HG03378 (cell line): ENCODE results near the gene NET1.

Experiments used
- ATAC-seq: cut with Tn5 transposase; IDR thresholded peaks from one replicate; pipeline ENCODE4 v1.9.1; 2021; ENCODE audit warnings: mild to moderate bottlenecking, moderate library complexity; ENCODE audit not compliant: unreplicated experiment

Gene NET1

DNA sequence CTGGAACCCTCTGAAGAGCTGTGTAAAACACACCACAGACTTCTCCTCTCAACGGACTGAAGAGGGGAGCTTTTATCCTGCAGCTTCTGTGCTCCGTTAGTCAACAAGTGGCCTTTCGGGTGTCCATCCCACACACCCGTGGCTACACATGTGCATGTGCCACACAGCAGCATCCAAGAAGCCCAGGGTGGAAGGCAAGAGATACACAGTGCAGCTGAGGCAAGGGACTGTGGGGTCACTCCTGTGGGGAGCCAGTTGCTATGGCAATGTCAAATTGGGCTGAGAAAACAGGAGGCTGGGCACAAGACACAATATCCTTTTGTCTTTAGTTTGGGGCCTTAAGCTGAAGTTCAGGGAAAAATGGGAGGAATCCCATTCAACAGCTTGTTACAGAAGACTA, 28.7 kb downstream of the NET1 start:
- no peak for ATAC-seq

DNA sequence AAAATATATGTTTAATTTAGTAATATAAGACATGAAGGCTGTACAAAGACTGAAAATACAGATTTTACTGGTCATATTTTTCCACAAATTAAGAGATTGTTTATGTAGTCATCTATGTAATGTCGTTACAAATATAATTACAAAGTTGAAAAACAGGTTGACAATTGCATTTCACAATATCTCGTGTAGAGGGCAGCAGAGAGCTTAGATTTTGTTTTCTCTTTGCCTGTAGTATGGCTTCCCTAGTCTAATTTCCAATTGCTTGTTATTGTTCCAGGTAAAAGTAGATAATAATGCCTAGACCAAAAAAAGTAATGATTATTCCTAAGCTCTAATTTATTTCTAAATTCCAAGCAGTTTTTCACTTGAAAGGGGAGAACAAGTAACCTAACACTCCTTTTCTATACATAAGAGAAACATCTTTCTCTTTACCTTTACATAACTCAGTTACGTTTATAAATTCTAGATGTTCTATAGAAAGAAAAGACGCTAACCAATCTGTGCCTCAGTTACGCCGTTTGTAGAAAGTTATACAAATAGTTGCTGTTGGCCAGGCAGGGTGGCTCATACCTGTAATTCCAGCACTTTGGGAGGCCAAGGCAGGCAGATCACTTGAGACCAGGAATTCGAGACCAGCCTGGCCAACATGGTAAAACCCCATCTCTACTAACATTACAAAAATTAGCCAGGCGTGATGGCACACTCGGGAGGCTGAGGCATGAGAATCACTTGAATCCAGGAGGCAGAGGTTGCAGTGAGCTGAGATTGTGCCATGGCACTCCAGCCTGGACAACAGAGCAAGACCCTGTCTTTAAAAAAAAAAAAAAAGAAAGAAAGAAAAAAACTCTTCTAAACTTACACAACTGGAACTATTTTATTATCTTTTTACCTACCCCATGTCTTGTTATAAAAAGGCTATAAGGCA, 30.0 kb downstream of the NET1 start:
- ATAC-seq, result no peak

DNA sequence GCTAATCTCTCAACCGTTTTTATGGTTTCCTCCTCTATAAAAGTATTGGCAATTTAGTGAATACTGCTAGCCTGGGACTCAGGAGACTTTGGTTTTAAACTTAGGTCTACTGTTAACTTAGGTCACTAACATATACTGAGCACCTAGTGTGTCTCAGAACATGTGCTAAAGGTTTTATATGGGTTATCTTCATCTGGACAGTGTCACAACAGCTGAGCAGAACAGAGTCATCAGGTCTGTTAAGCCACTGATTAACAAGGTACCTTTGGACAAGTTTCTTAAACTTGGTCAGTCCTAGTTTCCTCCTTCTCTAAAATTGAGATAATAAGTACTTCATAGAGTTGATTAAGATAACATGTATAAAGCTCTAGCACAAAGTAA, 30.6 kb downstream of the NET1 start:
- peak; percentile 33 for ATAC-seq

DNA sequence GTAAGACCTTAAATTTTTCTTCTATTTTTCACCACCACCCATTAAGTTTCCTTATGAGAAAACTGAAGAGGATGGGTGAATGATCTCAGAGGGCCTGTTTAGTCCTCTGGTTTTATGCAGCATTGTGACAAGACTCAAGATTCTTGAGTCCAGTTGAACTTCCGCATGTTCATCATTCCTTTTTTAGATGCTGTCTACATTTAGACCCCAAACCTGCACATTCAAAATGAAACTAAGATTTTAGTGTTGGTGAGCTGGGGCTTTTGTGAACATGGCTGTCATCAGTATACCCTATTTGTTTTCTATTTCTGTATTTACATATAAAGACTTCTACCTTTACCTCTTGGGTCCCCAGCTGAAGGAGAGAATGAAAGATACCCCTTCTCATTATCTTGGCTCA, 31.1 kb downstream of the NET1 start:
- peak; percentile 84 for ATAC-seq

DNA sequence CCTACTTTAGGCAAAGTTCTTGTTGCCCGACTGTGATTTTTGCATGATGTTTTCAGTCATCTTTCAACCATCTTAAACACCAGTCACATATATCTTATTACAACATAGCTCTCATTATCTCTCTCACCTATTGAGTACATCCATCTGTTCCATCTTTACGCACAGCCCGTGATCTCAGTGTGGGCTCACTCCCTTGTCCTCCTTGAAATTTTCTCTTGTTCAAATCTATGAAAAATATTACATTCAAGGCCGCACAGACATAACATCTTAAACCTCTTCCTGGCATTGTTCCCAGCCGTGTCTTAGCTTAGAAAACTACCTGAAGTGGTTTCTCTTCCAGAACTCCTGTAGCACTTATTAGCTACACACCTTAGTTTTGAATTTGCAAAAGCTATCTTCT, 32.6 kb downstream of the NET1 start:
- no peak for ATAC-seq

DNA sequence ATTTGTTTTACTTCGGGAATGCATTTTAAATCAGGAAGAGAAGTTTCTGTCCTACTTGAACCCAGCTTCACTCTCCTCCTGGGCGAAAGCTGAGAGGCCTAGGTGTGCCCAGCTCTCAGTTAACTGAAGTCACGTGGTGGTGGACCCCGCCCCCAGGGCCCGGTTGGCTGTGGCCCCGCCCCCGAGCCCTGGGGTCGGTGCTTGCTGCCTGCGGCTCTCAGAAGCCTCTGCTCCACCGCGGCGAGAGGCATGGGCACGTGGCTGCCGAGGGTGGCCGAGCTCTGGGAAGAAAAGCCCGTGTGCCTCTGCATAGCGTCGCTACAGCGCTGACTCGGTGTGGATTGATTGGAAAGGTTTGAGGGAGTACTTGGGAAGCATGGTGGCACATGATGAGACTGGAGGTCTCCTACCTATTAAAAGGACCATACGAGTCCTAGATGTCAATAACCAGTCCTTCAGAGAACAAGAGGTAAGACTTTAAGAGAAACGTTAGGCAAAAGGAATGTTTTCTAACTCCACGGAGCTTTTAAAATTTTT, 34.1 kb downstream of the NET1 start:
- no peak for ATAC-seq

DNA sequence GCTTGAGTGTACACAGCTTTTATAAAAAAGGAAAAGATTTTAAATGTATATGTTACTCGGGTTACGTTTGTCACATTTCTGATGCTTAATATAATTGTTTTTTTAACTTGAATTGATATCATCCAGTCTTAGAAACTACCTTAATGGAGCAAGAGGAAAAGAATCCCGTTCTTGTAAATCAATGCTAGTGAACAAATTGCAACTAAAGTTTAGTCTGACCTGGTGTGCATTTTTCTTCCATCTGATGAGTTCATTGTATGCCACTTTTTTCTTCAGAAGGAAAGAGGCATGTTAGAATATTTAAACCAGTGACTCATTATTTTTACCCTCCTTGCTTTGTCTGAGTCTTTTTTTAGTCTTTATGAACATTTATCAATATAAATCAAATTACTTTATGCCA, 34.7 kb downstream of the NET1 start:
- no peak for ATAC-seq

DNA sequence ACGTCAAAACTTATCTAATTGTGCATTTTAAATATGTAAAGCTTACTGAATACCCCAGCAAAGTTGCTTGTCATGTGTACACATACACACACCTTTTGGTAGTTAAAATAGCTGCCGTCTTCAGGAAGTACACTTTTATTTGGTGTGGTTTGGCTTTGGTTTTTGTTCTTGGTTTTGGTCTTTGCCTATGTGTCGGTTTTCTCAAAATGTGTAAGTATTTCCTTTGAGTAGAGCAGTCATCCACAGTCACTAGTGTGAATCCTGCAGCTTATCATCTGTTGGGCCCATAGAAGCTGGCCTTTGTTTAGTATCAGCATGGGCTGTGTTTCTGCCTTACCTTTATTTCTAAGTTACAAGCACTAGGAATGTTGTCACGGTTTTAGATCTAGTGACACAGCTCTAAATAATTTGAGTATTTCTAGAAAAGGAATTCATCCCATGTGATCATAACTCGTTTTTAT, 35.3 kb downstream of the NET1 start:
- ATAC-seq, result peak; percentile 51

DNA sequence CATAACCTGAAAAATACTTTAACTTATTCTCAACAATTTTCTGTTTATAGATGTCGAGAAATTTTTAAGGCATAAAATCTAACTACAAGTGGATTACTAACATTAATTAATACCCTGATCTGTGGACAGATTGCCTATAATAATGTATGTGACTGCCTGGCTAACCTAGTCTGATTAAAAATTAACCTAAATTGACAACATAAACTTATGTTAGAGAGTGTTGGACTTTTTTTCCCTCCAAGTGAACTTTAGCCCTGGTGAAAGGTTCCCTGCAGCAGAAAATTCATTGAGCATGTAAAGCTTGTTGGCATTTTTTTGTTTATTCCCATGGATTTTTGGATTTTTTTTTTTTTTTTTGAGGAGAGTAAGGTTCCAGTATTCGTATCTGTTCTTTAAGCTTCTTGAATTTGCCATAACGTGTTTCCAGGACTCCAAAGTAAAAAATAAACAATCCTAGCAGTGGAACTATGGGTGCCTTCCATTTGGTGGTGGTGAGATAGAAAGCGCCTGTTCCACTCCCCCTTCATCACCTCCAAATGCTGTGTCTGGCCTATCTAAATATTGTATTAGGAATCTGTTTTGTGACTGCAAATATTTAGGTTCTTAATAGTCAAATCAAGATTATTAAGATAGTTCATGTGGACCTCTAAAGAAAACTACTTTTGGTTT, 36.1 kb downstream of the NET1 start:
- no peak for ATAC-seq

DNA sequence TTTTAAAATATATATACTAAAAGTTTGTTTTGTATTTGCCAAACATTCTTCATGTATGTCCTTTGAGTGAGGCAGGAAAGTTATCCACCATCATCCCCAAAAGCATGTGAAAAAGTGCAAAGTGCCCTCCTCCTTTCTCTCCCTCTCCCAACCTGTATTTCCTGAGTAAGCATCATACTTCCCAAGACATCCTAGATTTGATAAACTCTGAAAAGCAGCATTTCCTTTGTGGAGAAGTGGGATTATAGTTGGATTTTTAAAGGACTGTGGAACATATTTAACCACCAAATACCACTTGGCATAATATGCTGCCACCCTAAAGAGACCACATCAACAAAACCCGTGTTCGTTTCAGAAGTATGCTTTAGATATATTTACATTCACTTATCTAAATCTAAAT, 36.9 kb downstream of the NET1 start:
- no peak for ATAC-seq

DNA sequence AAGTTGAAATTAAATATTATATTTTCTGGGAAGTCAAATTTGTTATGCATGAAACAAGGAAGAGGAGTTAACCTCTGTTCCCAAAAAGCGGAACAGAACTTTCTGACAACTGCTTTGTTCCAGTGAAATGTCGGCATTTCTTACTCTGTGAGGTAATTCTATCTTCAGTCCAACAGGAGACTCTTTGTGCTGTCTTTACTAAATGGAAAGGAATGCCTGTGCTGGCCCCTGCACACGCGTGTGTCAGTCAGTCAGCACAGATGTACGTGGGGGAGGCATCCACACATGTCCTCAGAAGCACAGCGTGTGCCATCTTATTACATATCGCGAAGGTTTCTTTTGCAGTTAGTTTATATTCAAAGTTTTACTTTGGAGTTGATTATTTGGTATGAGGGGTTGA, 37.5 kb downstream of the NET1 start:
- ATAC-seq, result no peak

DNA sequence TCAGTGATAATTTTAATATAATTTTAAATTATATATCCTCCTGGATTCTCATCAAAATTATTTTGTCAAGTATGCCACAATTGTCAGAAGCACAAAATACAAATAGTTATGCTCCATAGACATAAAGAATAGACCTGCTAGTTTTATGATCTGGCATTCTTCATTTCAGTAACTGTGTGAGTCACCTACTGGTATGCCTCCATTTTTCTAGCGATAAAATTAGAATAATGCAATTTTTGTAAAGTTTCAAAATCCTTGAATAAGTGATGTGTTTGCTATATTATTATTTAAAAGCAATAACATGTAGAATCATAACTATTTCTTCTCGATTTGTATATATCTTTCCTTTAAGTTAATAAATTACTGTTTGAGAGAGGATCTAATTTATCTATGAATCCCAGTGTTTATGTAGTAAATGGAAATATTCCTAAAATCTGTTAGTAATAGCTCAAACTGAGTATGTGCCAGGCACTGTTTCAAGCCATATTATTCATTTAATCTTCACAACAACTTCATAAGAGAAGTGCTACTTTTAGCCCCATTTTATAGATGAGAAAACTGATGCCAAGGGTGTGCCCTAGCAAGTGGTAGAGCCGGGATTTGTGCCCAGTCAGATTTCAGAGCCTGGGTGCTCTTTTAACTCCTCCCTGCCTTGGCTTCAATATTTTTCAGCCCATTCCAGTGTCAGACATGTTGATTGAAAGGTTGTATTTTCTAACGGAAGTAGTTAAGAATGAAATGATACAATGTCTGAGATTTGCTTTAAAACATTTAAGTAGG, 38.4 kb downstream of the NET1 start:
- no peak for ATAC-seq

DNA sequence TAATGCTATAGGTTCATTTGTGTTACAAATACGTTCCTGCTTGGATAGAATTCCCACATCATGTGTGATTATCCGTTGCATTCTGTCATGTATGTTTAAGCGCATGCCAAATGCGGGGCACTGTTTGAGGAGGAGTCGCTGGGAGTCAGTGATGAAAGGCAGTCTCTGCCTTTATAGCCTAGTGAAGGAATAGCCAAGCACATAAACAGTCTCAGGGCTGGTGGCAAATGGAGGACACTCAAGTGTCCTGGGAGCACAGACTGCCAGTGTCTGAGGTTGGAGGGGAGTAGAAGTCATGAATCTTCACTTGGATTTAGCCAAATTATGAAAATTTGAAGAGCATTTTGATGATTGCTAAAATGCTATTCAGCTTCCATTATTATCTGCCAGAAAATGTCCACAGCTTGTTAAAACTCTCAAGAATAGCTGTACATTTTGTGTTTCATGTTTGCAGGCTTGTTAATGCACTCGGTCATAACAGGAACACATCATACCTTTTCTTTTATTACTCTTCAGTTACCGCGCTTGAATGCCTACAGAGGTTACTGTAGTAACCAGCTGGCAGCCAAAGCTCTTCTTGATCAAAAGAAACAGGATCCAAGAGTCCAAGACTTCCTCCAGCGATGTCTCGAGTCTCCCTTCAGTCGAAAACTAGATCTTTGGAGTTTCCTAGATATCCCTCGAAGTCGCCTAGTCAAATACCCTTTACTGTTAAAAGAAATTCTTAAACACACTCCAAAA, 41.6 kb downstream of the NET1 start:
- ATAC-seq, result no peak

DNA sequence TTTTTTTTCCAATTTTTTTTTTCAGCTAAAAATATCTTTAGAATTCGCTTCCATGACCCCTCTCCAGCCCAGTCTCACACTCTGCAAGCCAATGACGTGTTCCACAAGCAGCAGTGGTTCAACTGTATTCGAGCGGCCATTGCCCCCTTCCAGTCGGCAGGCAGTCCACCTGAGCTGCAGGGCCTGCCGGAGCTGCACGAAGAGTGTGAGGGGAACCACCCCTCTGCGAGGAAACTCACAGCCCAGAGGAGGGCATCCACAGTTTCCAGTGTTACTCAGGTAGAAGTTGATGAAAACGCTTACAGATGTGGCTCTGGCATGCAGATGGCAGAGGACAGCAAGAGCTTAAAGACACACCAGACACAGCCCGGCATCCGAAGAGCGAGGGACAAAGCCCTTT, 44.2 kb downstream of the NET1 start:
- no peak for ATAC-seq

DNA sequence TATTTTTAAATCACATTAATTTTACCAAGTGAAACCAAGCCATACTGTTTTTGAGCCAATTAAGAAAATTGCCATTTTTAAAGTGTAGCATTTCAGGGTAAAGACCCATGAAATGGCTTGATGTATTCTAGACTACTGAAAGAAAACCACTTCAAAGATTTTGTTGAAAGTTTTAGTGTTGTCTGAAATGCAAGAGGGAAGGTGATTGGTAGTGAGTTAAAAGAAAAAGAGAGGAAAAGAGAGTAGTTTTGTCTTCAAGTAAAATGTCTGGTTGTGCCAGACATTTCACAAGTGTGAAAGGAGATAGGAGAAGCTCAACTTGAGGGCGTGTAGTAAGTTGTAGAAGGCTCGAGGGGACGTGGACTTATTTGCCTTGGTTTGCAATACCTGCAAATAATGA, 45.4 kb downstream of the NET1 start:
- no peak for ATAC-seq

DNA sequence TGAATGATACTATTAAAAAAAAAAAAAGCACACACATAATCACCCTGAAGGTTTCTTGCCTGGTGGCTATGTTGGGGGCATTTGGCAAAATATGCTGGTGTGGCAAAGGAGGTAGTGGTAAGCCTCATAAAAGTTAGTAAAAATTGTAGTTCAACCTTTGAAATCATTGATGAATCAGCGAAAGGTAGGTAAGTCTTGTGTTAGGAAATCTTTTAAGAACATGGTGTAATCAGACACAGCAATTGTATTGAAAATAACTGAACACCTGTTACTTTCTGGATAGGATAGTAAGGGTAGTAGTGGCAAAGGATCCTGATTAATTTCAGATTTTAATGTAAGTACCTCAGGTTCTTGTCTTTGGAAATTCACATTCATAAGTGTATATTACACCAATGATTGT, 46.1 kb downstream of the NET1 start:
- no peak for ATAC-seq

DNA sequence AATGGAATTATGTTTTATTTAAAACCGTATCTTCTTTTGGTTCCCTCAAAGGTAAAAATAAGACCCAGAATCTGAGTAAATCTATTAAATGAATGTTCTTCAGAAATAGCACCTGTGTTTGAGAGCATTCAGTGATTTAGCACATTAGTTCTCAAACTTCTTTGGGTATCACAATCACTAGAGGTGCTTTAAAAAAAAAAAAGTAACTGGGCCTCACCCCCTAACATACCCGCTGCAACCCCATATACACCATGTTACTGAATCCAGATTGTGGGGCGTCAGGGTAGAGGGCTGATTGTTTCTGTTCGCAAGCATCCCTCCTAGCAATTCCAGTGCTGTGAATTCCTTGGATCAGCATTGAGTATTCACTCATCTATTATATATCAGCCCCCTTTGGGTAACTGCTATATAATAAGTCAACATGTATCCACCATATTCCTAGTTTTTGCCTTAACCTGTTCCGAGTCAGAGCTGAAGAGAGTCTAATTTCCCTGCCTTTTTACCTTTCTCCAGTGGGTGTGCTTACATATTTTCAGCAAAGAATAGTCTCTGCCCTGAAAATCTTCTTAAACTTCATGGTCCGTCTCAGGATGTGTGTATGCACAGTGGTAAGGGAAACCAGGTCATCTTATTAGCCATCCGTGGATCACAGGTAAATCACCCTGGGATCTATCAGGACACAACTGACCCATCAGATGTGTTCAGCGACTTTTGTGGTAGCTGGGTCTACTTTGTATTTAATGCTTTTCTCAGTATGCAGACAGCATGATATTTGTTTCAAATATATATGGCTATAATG, 46.8 kb downstream of the NET1 start:
- no peak for ATAC-seq

DNA sequence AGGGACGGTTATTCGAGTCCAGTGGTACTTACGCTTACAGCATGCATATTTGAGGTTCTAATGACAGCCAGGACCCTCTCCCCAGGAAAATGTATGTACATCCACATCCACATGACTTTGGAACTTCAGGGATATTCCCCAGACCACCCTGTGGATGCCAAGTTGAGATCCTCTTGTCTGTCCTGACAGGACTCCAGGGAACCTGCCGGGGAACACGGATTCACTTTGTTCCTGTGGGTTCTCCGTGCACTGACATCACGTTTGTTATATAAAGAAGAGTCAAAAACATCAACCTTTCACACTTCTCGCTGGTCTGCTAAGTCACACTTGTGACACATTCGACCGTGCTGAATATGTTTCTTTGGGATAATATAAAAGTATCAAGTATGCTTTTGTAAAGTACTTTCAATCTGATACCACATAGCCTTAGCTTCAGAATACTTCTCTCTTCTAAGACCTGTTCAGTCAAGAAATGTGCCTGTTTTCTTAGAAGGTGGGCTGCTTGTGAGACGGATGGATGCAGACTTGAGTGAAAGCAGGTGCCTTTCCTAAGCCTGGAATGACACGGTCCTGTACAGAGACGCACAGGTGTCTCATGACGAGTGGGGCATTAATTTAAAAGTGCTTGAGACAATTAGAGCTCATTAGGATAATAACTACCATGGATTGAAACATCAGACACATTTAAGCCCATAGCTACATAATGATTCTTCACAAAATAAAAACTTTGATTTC, 48.3 kb downstream of the NET1 start:
- ATAC-seq, result no peak

DNA sequence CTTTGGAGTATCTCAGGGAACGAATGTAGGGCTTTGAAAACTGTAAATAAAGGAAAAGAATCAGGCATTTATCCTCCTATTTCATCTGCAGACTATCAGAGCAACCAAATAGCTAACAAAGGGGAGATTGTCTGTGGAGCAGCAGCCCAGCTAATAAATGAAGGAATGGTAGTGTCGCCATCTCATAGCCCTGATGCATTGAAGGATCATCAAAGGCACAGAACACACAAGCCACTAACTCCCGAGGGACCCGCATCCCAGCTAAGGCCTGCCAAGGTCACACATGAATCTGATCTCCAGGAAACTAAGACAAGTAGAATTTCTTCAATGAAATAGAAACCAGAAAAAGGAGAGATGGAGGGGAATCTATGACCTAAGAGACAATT, 48.8 kb downstream of the NET1 start:
- ATAC-seq, result no peak
